ENCODE measurements around the gene PACRG. TPM values are rescaled to one million over a fixed set of nuclear protein-coding genes. Genes with fewer than 3 reads are reported as not detected.

The PACRG gene
- total and polyA plus RNA-seq, 2 donors (not counting 3 experiments of a cell fraction or from before 2014, with no cell fraction given) = 0.08 TPM; not detected in 1

DNA sequence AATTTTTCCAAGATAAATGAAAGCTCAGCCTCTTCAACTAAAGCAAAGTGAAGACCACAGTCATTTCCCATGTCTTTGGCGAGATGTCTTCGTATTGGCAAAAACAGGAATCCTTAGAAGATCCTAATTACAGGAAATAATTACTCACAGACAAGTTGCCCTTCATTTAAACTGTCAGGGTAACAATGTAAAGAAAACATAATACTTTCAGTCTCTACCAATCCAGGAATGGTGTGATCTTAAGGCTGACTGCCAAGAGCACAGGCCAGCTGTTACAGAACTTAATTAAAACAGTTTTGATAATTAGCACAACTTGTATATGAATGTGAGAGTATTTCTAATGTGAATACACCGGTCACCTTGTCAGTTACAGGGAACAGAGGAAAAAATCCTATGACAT lies 292.2 kb downstream of the PACRG start:
- no peak overlapping the region for H2AFZ ChIP-seq (ENCODE audit: low read depth, low read length)
- H3K27ac ChIP-seq (ENCODE audit: insufficient read depth, low read depth, low read length) = no peak overlapping the region
- H3K36me3 ChIP-seq (ENCODE audit: control insufficient read depth in 2 of 2, extremely low read depth in 1 of 2, insufficient read depth in 2 of 2, low read length in 2 of 2) = no peaks in the 10 kb centered on the region
- H3K79me2 ChIP-seq (ENCODE audit: control insufficient read depth, insufficient read depth, low read length) = no peaks in the 10 kb centered on the region
- no peak overlapping the region for H3K9ac ChIP-seq (replicated peaks; ENCODE audit: extremely low read depth, insufficient read depth, low read length)
- H3K9me1 ChIP-seq (replicated peaks; ENCODE audit: control insufficient read depth, extremely low read depth, insufficient read depth, low read length) = no peaks in the 10 kb centered on the region
- ChIA-PET CTCF (no interaction called here), POLR2A (no interaction called here)
- no TSS peak for BruUV-seq (replicated peaks)
- H3K4me1 ChIP-seq (ENCODE audit: control insufficient read depth, extremely low read depth, insufficient read depth, low read length) = no peaks in the 10 kb centered on the region
- H3K27me3 ChIP-seq (ENCODE audit: control insufficient read depth in 2 of 2, insufficient read depth in 2 of 2, low read length in 2 of 2) = no peaks in the 10 kb centered on the region
- intact Hi-C loops (cut with micrococcal nuclease) (no loop called here), dilution Hi-C loops (cut with MboI; ENCODE audit: extremely low pct_ligation_motif_present, low sequenced_read_pairs) (no loop called here)
- FAIRE-seq (no peak), DNase-seq (ENCODE audit: low read depth, low spot score) (no peak)
- no peak overlapping the region for H3K4me2 ChIP-seq (ENCODE audit: insufficient read depth, low read length)
- no peak for TF ChIP-seq GATA2 (IDR thresholded peaks at IDR 0.05; ENCODE audit: insufficient read depth, insufficient read length, low read depth, low read length)
- no peak for TF ChIP-seq FOS (IDR thresholded peaks at IDR 0.05; ENCODE audit: borderline replicate concordance, insufficient read depth, low read length)
- no peak for TF ChIP-seq JUN (IDR thresholded peaks at IDR 0.05; ENCODE audit: borderline replicate concordance, insufficient read depth, insufficient read length, low read depth)
- TF ChIP-seq POLR2A (IDR thresholded peaks at IDR 0.05; ENCODE audit: low read depth, low read length) = no peak
- H4K20me1 ChIP-seq (replicated peaks; ENCODE audit: control insufficient read depth, extremely low read depth, insufficient read depth, low read length) = no peaks in the 10 kb centered on the region
- H3K9me3 ChIP-seq (replicated peaks; ENCODE audit: control insufficient read depth, insufficient read depth, low read length) = no peaks in the 10 kb centered on the region
- no peak overlapping the region for H3K4me3 ChIP-seq (replicated peaks in 1 of 3; ENCODE audit: insufficient read depth in 1 of 3, low read depth in 1 of 3, low read length in 3 of 3)

DNA sequence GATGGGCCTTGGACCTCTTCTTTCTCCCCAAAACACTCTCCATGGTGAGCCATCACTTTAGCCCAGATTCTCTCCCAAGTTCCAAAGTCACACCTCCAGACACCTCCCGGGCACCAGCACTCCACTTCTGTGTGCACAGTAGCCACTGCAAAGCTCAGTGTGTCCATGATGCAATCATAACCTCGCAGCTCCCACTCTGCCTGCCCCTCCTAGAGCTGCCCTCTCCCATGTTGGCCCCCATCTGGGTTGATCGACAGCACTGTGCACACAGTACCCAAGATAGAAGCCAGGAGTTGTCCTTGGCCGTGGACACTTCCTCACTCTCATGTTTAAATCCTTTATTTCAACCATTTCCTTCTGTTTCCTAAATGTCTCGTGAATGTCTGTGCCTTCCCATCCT lies 293.3 kb downstream of the PACRG start:
- FAIRE-seq = no peak
- dilution Hi-C loops (cut with MboI; ENCODE audit: extremely low pct_ligation_motif_present, low sequenced_read_pairs) = no loop called here
- H3K4me1 ChIP-seq (ENCODE audit: control insufficient read depth, extremely low read depth, insufficient read depth, low read length) = no peaks in the 10 kb centered on the region
- no peaks in the 10 kb centered on the region for H4K20me1 ChIP-seq (replicated peaks; ENCODE audit: control insufficient read depth, extremely low read depth, insufficient read depth, low read length)
- no peak overlapping the region for H3K9ac ChIP-seq (replicated peaks; ENCODE audit: extremely low read depth, insufficient read depth, low read length)
- no peaks in the 10 kb centered on the region for H3K9me1 ChIP-seq (replicated peaks; ENCODE audit: control insufficient read depth, extremely low read depth, insufficient read depth, low read length)
- H3K36me3 ChIP-seq (ENCODE audit: control insufficient read depth in 2 of 2, extremely low read depth in 1 of 2, insufficient read depth in 2 of 2, low read length in 2 of 2) = no peaks in the 10 kb centered on the region
- no peaks in the 10 kb centered on the region for H3K9me3 ChIP-seq (replicated peaks; ENCODE audit: control insufficient read depth, insufficient read depth, low read length)
- H2AFZ ChIP-seq (ENCODE audit: low read depth, low read length) = no peak overlapping the region
- no peaks in the 10 kb centered on the region for H3K27me3 ChIP-seq (ENCODE audit: control insufficient read depth in 2 of 2, insufficient read depth in 2 of 2, low read length in 2 of 2)
- no peak overlapping the region for H3K4me2 ChIP-seq (ENCODE audit: insufficient read depth, low read length)
- BruUV-seq (replicated peaks) = no TSS peak
- no peak overlapping the region for H3K4me3 ChIP-seq (replicated peaks in 1 of 3; ENCODE audit: insufficient read depth in 1 of 3, low read depth in 1 of 3, low read length in 3 of 3)
- no peak for DNase-seq (ENCODE audit: low read depth, low spot score)
- TF ChIP-seq EZH2 (IDR thresholded peaks at IDR 0.05; ENCODE audit: borderline replicate concordance, low read depth, low read length, severe bottlenecking) = no peak
- TF ChIP-seq JUN (IDR thresholded peaks at IDR 0.05; ENCODE audit: borderline replicate concordance, insufficient read depth, insufficient read length, low read depth) = no peak
- TF ChIP-seq, protein P1, sequence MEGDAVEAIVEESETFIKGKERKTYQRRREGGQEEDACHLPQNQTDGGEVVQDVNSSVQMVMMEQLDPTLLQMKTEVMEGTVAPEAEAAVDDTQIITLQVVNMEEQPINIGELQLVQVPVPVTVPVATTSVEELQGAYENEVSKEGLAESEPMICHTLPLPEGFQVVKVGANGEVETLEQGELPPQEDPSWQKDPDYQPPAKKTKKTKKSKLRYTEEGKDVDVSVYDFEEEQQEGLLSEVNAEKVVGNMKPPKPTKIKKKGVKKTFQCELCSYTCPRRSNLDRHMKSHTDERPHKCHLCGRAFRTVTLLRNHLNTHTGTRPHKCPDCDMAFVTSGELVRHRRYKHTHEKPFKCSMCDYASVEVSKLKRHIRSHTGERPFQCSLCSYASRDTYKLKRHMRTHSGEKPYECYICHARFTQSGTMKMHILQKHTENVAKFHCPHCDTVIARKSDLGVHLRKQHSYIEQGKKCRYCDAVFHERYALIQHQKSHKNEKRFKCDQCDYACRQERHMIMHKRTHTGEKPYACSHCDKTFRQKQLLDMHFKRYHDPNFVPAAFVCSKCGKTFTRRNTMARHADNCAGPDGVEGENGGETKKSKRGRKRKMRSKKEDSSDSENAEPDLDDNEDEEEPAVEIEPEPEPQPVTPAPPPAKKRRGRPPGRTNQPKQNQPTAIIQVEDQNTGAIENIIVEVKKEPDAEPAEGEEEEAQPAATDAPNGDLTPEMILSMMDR (IDR thresholded peaks at IDR 0.05; ENCODE audit: extremely low read depth in 1 of 2, insufficient read depth in 1 of 2, low read depth in 1 of 2, low read length in 2 of 2) = no peak
- no peak for TF ChIP-seq GATA2 (IDR thresholded peaks at IDR 0.05; ENCODE audit: insufficient read depth, insufficient read length, low read depth, low read length)
- ChIA-PET CTCF (no interaction called here), POLR2A (no interaction called here)
- intact Hi-C loops (cut with micrococcal nuclease) = no loop called here
- no peak overlapping the region for H3K27ac ChIP-seq (ENCODE audit: insufficient read depth, low read depth, low read length)
- H3K79me2 ChIP-seq (ENCODE audit: control insufficient read depth, insufficient read depth, low read length) = no peaks in the 10 kb centered on the region
